Activated naive CD8-positive, alpha-beta T cell treated with anti-CD3 and anti-CD28 coated beads, Interleukin-2, amount 10 ng/mL, durations not matched to agents 7 days and 5 days (primary cell): Measurements from ENCODE around the gene ERBB4. TPM values are rescaled to one million over a fixed set of nuclear protein-coding genes. Genes with fewer than 3 reads are reported as not detected.
"Not testable (repeated sequence)": the region's sequence is repeated elsewhere in the genome, so short reads cannot be mapped to it uniquely, and the experiment has no call there.

Source experiments
- ATAC-seq: fragments of 150-1000 bp; cut with Tn5 transposase; one replicate; pipeline ENCODE4 v1.10.0; 2021; ENCODE audit warnings: low read depth, moderate library complexity
- POLR2A ChIA-PET: fragments of 350-600 bp; sonication (Branson Sonifier 250); formaldehyde crosslinking; loops from one replicate; lab custom pipeline; 2021; ENCODE audit warnings: antibody characterized with exemption; lab: Charles Lee
- DNase-seq: peaks from one replicate; pipeline ENCODE4 v3.0.0; 2021
- H3K27ac Mint-ChIP-seq: one replicate; pipeline ENCODE4 v1.8.0; 2022; ENCODE audit warnings: mild to moderate bottlenecking, mixed read lengths
- H3K27me3 Mint-ChIP-seq: one replicate; pipeline ENCODE4 v1.8.0; 2022; ENCODE audit warnings: mild to moderate bottlenecking, moderate library complexity, mixed read lengths
- H3K36me3 Mint-ChIP-seq: one replicate; pipeline ENCODE4 v1.8.0; 2021; ENCODE audit warnings: mild to moderate bottlenecking, mixed read lengths
- H3K4me1 Mint-ChIP-seq: one replicate; pipeline ENCODE4 v1.8.0; 2021; ENCODE audit warnings: mixed read lengths
- H3K4me3 Mint-ChIP-seq: one replicate; pipeline ENCODE4 v1.8.0; 2022; ENCODE audit warnings: mild to moderate bottlenecking, moderate library complexity, mixed read lengths
- H3K9me3 Mint-ChIP-seq: one replicate; pipeline ENCODE4 v1.8.0; 2021; ENCODE audit warnings: mixed read lengths
- total RNA-seq, 2 experiments: library from RNA; stranded (reverse); gene quantifications; one replicate each; pipeline ENCODE4 v1.2.3, GENCODE V29; 2021

Gene ERBB4
- total RNA-seq, 2 experiments from 2014 or later: not detected

GRCh38 chr2:212135739-212136138 lies 402.9 kb downstream of the ERBB4 start:
- ATAC-seq: no peak
- Mint-ChIP-seq H3K36me3 (no peaks in the 10 kb centered on the region), H3K4me1 (no peaks in the 10 kb centered on the region), H3K4me3 (no peak overlapping the region), H3K9me3 (no peaks in the 10 kb centered on the region), H3K27ac (no peak overlapping the region), H3K27me3 (no peaks in the 10 kb centered on the region)
- no peak for DNase-seq
- POLR2A ChIA-PET: no interaction called here

GRCh38 chr2:212133337-212133736 lies 405.3 kb downstream of the ERBB4 start:
- H3K36me3 Mint-ChIP-seq: no peaks in the 10 kb centered on the region

GRCh38 chr2:212124598-212124997 lies 414.0 kb downstream of the ERBB4 start:
- no peak overlapping the region for H3K27ac Mint-ChIP-seq
- POLR2A ChIA-PET: no interaction called here
- H3K9me3 Mint-ChIP-seq: no peaks in the 10 kb centered on the region
- no peaks in the 10 kb centered on the region for H3K36me3 Mint-ChIP-seq
- DNase-seq: no peak
- no peak overlapping the region for H3K4me3 Mint-ChIP-seq
- no peaks in the 10 kb centered on the region for H3K4me1 Mint-ChIP-seq
- H3K27me3 Mint-ChIP-seq: no peaks in the 10 kb centered on the region
- ATAC-seq: no peak

More at GRCh38 chr2:212133337-212133736, 405.3 kb downstream of the ERBB4 start:
- POLR2A ChIA-PET: no interaction called here
- no peaks in the 10 kb centered on the region for H3K27me3 Mint-ChIP-seq
- H3K9me3 Mint-ChIP-seq: no peaks in the 10 kb centered on the region
- no peak overlapping the region for H3K4me3 Mint-ChIP-seq
- ATAC-seq (no peak), DNase-seq (no peak)
- H3K4me1 Mint-ChIP-seq: no peaks in the 10 kb centered on the region
- no peak overlapping the region for H3K27ac Mint-ChIP-seq

GRCh38 chr2:212119591-212119990 lies 419.0 kb downstream of the ERBB4 start:
- no peaks in the 10 kb centered on the region for H3K36me3 Mint-ChIP-seq
- DNase-seq: no peak
- H3K9me3 Mint-ChIP-seq: no peaks in the 10 kb centered on the region
- no peaks in the 10 kb centered on the region for H3K27me3 Mint-ChIP-seq
- no peak for ATAC-seq
- H3K4me1 Mint-ChIP-seq: no peaks in the 10 kb centered on the region
- no peak overlapping the region for H3K4me3 Mint-ChIP-seq
- H3K27ac Mint-ChIP-seq: no peak overlapping the region
- POLR2A ChIA-PET: no interaction called here

- DNase-seq: no peak
- H3K36me3 Mint-ChIP-seq: no peaks in the 10 kb centered on the region
- H3K4me1 Mint-ChIP-seq: no peaks in the 10 kb centered on the region
- peaks cover under 1% of the 10 kb centered on the region for H3K9me3 Mint-ChIP-seq
- POLR2A ChIA-PET: no interaction called here
- H3K4me3 Mint-ChIP-seq: no peak overlapping the region
- H3K27ac Mint-ChIP-seq: no peak overlapping the region
- H3K27me3 Mint-ChIP-seq: no peaks in the 10 kb centered on the region
- ATAC-seq: no peak
Measured at GRCh38 chr2:212117926-212118325, 420.7 kb downstream of the ERBB4 start.

- no peaks in the 10 kb centered on the region for H3K27me3 Mint-ChIP-seq
- DNase-seq: no peak
- H3K4me3 Mint-ChIP-seq: no peak overlapping the region
- H3K36me3 Mint-ChIP-seq: no peaks in the 10 kb centered on the region
- H3K9me3 Mint-ChIP-seq: peaks cover 1% of the 10 kb centered on the region
- POLR2A ChIA-PET: no interaction called here
- H3K27ac Mint-ChIP-seq: no peak overlapping the region
- no peaks in the 10 kb centered on the region for H3K4me1 Mint-ChIP-seq
- ATAC-seq: no peak
Measured at GRCh38 chr2:212114489-212114888, 424.1 kb downstream of the ERBB4 start.

- Mint-ChIP-seq H3K4me3 (no peak overlapping the region), H3K27ac (no peak overlapping the region), H3K9me3 (peaks cover 1% of the 10 kb centered on the region), H3K36me3 (no peaks in the 10 kb centered on the region), H3K27me3 (no peaks in the 10 kb centered on the region), H3K4me1 (no peaks in the 10 kb centered on the region)
- POLR2A ChIA-PET: no interaction called here
- no peak for DNase-seq
- ATAC-seq: no peak
Measured at GRCh38 chr2:212112401-212112800, 426.2 kb downstream of the ERBB4 start.

GRCh38 chr2:212109792-212110680 lies 428.6 kb downstream of the ERBB4 start:
- no peak for DNase-seq
- Mint-ChIP-seq H3K4me3 (no peak overlapping the region), H3K27me3 (no peaks in the 10 kb centered on the region), H3K36me3 (no peaks in the 10 kb centered on the region), H3K9me3 (peaks cover 1% of the 10 kb centered on the region), H3K4me1 (no peaks in the 10 kb centered on the region), H3K27ac (no peak overlapping the region)
- POLR2A ChIA-PET: no interaction called here
- no peak for ATAC-seq

GRCh38 chr2:212109217-212109616 lies 429.4 kb downstream of the ERBB4 start:
- DNase-seq (no peak), ATAC-seq (no peak)
- H3K27ac Mint-ChIP-seq: no peak overlapping the region

GRCh38 chr2:212107989-212108388 lies 430.6 kb downstream of the ERBB4 start:
- Mint-ChIP-seq H3K27ac (no peak overlapping the region), H3K27me3 (no peaks in the 10 kb centered on the region), H3K4me3 (no peak overlapping the region), H3K36me3 (no peaks in the 10 kb centered on the region), H3K9me3 (peaks cover 1% of the 10 kb centered on the region), H3K4me1 (no peaks in the 10 kb centered on the region)
- DNase-seq (no peak), ATAC-seq (no peak)
- POLR2A ChIA-PET: no interaction called here

More at GRCh38 chr2:212109217-212109616, 429.4 kb downstream of the ERBB4 start:
- H3K4me3 Mint-ChIP-seq: no peak overlapping the region
- H3K36me3 Mint-ChIP-seq: no peaks in the 10 kb centered on the region
- no peaks in the 10 kb centered on the region for H3K4me1 Mint-ChIP-seq
- H3K27me3 Mint-ChIP-seq: no peaks in the 10 kb centered on the region
- POLR2A ChIA-PET: no interaction called here
- H3K9me3 Mint-ChIP-seq: peaks cover 1% of the 10 kb centered on the region

GRCh38 chr2:212107014-212107413 lies 431.6 kb downstream of the ERBB4 start:
- H3K9me3 Mint-ChIP-seq: no peaks in the 10 kb centered on the region
- POLR2A ChIA-PET: no interaction called here
- H3K27ac Mint-ChIP-seq: no peak overlapping the region
- no peaks in the 10 kb centered on the region for H3K4me1 Mint-ChIP-seq
- ATAC-seq (no peak), DNase-seq (no peak)
- H3K4me3 Mint-ChIP-seq: no peak overlapping the region
- H3K27me3 Mint-ChIP-seq: no peaks in the 10 kb centered on the region
- no peaks in the 10 kb centered on the region for H3K36me3 Mint-ChIP-seq

- H3K27me3 Mint-ChIP-seq, ATAC-seq, H3K9me3 Mint-ChIP-seq, H3K27ac Mint-ChIP-seq, H3K4me3 Mint-ChIP-seq, DNase-seq, H3K36me3 Mint-ChIP-seq, POLR2A ChIA-PET, H3K4me1 Mint-ChIP-seq: not testable (repeated sequence)
Measured at GRCh38 chr2:212106536-212106935, 432.1 kb downstream of the ERBB4 start.

GRCh38 chr2:212099658-212100057 lies 438.9 kb downstream of the ERBB4 start:
- Mint-ChIP-seq H3K9me3 (no peaks in the 10 kb centered on the region), H3K36me3 (no peaks in the 10 kb centered on the region), H3K27ac (no peak overlapping the region), H3K4me1 (no peaks in the 10 kb centered on the region), H3K27me3 (no peaks in the 10 kb centered on the region), H3K4me3 (no peak overlapping the region)
- no peak for ATAC-seq
- DNase-seq: no peak
- POLR2A ChIA-PET: no interaction called here

GRCh38 chr2:212098966-212099365 lies 439.6 kb downstream of the ERBB4 start:
- DNase-seq: no peak
- no peak for ATAC-seq
- POLR2A ChIA-PET: no interaction called here
- Mint-ChIP-seq H3K4me3 (no peak overlapping the region), H3K27ac (no peak overlapping the region), H3K36me3 (no peaks in the 10 kb centered on the region), H3K27me3 (no peaks in the 10 kb centered on the region), H3K9me3 (no peaks in the 10 kb centered on the region), H3K4me1 (no peaks in the 10 kb centered on the region)
